HG03039 (cell line): Measurements from ENCODE around the gene MUC15.
"Not testable (repeated sequence)": the region's sequence is repeated elsewhere in the genome, so short reads cannot be mapped to it uniquely, and the experiment has no call there.

ENCODE experiments used
- ATAC-seq: cut with Tn5 transposase; IDR thresholded peaks from one replicate; pipeline ENCODE4 v1.9.1; 2021; ENCODE audit warnings: mild to moderate bottlenecking, moderate library complexity; ENCODE audit not compliant: unreplicated experiment

The MUC15 gene, protein sequence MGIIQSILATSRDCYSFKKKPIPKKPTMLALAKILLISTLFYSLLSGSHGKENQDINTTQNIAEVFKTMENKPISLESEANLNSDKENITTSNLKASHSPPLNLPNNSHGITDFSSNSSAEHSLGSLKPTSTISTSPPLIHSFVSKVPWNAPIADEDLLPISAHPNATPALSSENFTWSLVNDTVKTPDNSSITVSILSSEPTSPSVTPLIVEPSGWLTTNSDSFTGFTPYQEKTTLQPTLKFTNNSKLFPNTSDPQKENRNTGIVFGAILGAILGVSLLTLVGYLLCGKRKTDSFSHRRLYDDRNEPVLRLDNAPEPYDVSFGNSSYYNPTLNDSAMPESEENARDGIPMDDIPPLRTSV

GRCh38 chr11:26571861-26572654 lies at the start of gene MUC15:
Gene MUC15 (minus strand): TSS chr11:26572263. CDS start chr11:26567094, 5,169 bp downstream.
- no peak for ATAC-seq

GRCh38 chr11:26621132-26621531 lies 49.1 kb upstream of the MUC15 start:
- no peak for ATAC-seq

- no peak for ATAC-seq
Measured at GRCh38 chr11:26620282-26621045, 48.4 kb upstream of the MUC15 start.

- no peak for ATAC-seq
Measured at GRCh38 chr11:26618441-26618840, 46.4 kb upstream of the MUC15 start.

GRCh38 chr11:26613759-26614158 lies 41.7 kb upstream of the MUC15 start:
- ATAC-seq, result no peak

DNA sequence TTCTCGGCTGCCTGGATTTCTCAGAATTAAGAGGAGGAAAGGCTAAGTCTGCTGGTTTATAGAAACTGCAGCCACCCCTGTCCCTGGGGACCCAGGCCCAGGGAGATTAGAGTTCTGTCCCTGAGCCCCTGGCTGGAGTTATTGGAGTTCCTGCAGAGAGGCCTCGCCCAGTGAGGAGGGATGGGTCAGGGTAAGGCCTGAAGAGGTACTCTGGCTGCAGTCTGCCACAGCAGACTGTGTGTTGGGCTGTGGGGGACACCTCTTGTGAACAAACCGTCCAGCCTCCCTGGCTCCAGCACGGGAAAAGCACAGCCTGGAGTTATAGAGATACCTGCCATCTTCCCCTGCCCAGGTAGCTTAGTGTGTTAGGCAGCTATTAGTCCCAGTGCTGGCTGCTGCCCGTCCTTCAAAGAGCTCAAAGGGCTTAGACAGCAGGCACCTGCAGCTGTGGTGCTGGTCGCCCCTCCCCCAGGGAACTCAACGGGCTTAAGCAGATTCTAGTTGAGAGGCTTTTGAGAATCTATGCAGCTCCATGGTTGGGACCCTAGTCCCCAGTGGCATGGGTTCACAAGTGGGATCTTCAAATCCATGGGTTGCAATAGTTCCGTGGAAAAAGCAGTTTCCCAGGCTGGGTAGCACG lies 36.6 kb upstream of the MUC15 start:
- peak; percentile 22 for ATAC-seq

DNA sequence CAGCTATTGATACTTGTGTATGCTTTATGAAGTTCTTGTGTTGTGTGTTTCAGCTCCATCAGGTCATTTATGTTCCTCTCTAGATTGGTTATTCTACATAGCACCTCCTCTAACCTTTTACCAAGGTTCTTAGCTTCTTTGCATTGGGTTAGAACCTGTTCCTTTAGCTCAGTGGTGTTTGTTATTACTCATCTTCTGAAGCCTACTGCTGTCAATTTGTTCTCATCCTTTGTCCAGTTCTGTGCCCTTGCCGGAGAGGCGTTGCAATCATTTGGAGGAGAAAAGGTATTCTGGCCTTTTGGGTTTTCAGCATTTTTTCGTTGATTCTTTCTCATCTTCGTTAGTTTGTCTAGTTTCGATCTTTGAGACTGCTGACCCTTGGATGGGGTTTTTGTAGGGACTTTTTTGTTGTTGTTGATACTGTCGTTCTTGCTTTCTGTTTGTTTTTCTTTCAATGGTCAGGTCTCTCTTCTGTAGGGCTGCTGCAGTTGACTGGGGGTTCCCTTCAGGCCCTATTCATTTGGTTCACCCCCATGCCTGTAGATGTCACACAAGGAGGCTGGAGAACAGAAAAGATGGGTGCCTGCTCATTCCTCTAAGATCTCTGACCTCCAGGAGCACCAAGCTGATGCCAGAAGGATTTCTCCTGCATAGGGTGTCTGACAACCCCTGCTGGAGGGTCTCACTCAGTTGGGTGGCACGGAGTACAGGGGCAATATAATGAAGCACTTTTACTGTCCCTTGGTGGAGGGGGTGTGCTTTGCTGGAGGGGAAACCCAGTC lies 35.9 kb upstream of the MUC15 start:
- peak; percentile 66 for ATAC-seq

DNA sequence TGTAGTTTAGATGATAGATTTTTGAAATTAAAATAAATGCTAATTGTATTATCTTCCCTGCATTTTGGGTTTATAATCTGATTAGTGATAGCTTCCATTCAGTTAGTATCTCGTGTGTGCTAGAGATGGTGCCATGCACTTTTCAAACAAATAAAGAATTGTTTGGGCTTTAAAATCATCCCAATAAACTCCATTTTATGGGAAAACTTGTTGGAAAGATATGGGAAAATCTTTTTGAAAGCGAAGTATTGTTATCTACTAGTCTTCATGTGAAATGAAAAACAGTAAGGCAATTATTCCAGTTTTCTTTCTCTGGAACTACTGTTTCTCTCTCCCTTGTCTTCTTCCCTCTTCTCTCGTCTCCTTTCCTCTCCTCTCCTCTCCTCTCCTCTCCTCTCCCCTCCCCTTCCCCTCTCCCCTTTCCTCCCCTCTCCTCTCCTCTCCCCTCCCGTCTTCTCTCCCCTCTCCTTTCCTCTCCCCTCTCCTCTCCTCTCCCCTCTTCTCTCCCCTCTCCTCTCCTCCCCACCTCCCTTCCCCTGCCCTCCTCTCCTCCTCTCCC lies 27.9 kb upstream of the MUC15 start:
- ATAC-seq, result no peak

DNA sequence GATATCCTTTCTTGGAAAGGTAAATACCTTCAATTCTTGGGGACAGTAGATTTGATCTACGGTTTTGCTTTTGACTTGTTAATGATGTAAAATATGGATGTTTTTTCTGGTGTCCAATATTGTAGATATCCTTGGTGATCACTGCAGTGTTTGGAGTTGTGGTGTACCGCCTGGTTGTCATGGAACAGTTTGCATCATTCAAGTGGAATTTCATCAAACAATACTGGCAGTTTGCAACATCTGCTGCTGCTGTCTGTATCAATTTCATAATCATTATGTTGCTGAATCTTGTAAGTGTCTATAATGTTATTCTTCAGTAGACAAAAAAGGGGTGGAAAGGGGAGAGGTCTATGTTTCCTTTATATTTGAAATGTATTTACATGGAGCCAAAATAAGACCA lies 27.4 kb upstream of the MUC15 start:
- no peak for ATAC-seq

- no peak for ATAC-seq
Measured at GRCh38 chr11:26597899-26598298, 25.8 kb upstream of the MUC15 start.

- ATAC-seq, result not testable (repeated sequence)
Measured at GRCh38 chr11:26597049-26597689, 25.1 kb upstream of the MUC15 start.

GRCh38 chr11:26595207-26595865 lies 23.3 kb upstream of the MUC15 start:
- not testable (repeated sequence) for ATAC-seq

DNA sequence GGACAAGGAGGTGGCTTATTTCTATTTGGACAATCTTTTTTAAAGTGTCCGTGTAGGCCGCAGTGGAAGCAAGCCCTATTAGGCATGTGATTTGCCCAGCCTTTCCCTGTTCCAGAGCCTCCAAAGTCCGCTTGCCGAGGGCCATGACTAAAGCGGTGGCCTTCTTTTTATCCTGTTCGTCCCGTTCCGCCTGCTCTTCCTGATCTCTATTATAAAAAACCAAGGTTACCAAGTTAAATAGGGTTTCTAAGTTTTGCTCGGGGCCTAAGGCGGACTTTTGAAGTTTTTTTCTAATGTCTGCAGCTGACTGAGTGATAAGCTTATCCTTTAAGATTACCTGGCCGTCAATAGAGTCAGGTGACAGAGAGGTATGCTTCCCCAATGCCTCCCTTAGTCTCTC lies 21.6 kb upstream of the MUC15 start:
- no peak for ATAC-seq

- ATAC-seq, result no peak
Measured at GRCh38 chr11:26587073-26587472, 15.0 kb upstream of the MUC15 start.

DNA sequence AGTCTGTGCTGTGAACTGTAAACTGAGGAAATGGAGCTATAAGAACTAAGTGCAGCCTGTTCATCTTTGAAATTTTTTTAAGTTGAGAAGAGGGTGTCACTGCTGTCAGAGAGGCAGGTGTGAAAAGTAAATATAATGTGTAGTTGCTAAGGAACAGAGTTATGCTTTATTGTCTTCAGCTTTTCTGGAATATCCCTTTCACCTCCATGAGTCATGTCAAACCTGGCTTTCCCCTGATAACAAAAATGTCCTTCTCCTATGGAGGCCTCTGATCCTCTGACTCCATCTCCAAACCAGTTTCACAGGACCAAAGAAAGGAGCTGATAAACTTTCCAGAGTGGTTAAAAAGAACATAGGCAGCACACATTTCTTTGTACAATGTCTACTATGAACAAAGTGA lies 12.8 kb upstream of the MUC15 start:
- ATAC-seq, result no peak

GRCh38 chr11:26583550-26583949 lies 11.5 kb upstream of the MUC15 start:
- no peak for ATAC-seq

GRCh38 chr11:26580929-26581328 lies 8.9 kb upstream of the MUC15 start:
- no peak for ATAC-seq

- no peak for ATAC-seq
Measured at GRCh38 chr11:26579683-26580082, 7.6 kb upstream of the MUC15 start.
